Activated T-cell treated with anti-CD3 and anti-CD28 coated beads for 4 hours (primary cell): ENCODE data around the gene LEF1.

Experiments
- DNase-seq: peaks from one replicate; pipeline ENCODE4 v3.0.0-alpha.2; 2020

The LEF1 gene

DNA sequence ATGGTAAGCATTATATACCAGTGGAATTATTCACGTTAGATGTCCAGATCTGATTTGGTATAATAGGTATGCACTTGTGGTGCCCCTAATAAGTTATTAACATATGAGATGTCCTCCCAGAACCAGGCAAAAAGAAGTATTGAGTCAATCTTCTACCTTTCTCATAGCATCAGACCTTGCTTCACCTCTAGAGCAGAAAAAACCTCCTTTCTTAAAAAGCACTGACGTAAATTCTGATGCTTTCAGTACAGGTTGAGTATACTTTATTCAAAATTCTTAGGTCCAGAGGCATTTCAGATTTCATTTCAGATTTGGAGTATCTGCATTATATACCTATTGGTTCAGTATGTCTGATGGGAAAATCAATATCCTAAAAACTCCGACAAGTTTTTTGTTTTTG, 22.4 kb downstream of the LEF1 start:
- DNase-seq: no peak

DNA sequence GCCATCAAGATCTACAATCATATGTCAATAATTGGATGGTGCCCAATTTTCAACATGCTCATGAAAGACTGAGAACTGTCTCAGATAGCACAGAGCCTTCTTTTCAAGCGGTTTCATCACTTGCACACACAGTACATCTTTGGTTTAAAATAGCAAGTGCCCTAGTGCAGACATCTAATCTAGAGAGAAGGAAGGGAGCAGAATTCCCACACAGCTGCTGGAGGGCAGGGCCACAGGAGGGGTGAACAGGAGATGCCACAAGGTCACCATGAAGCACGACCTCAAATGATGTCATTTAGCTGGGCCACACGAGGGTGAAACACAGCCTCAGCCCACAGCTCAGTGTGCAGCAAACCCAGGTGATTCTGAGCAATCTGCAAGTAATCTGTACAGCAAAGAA, 24.3 kb downstream of the LEF1 start:
- DNase-seq: no peak

DNA sequence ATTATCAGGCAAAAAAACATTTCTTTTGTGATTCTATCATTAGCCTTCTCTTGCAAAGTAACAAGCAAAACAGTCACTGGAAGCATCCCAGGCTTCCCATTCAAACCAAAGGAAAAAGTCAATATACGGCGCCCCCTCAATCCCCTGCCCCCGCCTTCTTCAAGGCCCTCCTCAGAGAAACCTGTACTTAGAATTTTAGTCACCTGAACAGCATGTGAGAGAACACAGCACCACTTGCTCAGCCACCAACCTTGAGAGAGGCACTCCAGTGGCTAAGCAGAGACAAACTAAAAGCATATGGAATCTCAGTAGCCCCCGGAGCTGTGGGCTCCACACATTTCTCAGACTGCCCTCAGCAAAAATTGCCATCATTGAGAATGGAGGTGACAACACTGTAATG, 25.2 kb downstream of the LEF1 start:
- no peak for DNase-seq

DNA sequence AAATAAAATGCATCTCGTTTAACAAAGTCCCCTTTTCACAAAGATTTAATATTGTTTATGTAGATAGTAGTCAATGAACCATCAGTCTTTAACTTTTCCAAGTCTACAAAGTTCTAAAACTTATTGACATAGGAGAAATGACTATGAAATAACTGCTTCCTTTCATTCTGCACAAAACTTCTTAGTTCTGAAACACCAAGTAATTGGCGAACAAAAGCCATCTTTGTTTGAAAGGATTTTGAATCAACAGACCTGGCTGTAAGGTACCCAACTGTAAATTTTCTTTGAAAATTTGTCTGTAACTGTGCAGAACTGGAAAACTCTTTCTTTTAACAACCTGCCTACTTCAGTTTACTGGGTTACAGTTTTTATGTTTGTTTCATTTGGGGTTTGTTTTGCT, 25.9 kb downstream of the LEF1 start:
- DNase-seq: no peak

DNA sequence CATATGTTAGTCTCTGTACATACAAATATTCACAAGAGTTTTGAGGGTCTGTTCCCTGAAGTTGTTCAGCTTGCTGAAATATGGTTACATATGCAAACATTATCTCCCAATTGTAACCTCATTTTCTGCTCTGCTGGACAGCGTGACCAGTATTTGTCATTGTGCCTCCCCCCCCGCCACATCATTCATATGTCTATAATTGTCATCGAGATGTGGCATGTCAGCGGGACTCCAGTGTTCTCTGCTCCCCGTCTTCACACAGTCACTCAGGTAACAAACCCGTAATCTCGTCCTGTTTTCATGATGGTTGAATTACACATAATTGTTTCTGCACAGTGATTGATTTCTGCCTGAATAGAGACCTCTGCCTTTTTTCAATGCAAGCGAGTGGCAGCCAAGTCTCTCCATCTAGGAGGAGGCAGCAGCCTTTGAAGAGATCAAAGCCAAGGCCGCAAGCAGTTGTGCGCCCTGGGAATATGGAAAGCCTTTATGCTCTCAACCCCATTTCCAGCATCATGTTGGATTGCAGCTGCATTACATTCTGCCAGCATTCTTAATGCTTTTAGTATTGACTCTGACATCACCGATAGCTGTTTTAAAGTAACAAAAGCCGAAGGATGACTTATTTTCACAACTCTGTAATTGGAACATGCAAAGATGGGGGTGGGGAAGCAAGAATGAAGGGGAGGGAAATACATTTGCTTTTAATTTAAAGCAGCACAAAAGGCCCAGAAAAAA, 27.4 kb downstream of the LEF1 start:
- DNase-seq: no peak

DNA sequence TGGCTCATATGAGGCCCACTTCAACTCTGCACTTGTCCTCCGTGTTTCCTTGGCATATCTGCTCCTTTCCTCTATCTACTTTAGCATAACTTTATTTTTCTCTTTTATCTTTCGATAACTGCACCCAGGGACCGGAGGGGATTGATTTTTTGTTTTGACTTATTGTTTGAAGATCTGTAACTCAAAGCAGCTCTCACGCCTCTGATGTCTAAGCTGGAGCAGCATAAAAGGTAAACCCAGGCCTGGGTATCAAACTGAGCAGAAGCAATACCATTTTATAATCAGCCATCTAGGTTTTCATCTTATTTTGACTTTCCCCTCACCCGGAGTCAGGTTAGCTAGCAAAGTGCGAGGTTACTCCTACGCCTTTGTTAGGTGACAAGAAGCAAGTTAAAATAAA, 28.4 kb downstream of the LEF1 start:
- no peak for DNase-seq

DNA sequence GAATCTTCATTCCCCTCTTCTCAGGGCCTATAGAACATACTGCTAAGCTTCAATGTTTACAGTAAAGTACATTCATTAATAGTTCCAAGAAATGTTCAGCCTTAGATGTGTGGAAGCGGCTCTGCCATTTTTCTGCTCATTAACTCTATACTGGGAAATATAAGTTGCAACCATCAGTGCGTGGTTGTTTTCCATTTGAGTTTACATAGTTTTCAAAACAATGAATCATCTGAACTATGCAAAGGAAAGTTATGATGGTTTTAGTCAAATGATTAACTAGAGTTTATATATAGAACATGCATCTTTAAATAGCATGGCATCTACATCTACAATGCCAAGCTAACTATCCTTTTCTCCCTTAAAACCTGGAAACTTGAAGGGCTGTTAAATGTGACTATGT, 29.6 kb downstream of the LEF1 start:
- no peak for DNase-seq

DNA sequence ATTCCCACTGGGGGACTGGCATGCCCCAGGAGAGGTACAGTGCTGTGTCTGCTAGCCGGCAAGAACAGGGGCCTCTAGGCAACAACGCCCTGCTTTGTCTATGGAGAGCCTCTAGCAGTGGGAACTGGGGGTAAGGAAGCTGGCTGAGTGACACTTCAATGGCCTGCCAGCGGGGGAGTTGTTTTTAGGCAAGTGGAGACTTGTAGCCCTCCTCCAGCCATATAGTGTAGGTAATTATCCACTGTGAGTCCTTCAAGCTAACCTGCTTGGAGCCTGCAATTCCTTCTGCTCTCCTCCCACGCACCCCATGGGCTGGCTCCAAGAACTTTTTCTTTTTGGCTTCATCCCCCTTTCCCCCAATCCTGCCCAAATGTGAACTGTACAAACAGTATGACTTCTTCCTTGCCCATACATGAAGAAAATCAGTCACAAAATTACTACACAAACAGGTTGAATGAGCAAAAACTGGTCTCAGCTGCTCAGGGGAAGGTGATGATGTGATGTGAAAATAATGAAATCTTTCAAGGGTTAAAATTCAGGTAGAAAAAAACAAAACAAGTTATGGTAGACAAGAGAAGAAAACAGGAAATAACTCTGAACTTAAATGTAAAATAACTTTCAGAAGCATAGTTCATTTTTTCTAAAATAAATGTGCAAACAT, 33.1 kb downstream of the LEF1 start:
- DNase-seq: no peak

DNA sequence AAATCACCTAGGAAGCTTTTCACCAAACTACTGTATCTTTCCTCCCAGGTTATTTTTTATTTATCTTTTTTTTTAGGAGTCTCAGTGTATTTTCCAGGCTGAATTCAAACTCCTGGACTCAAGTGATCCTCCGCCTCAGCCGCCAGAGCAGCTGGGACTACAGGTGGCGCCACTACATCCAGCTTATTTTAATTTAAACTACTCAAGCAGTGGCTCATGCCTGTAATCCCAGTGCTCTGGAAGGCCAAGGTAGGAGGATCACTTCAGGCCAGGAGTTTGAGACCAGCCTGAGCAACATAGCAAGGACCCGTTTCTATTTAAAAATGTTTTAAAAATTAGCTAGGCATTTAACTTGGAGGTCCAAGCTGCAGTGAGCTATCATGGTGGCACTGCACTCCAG, 37.8 kb downstream of the LEF1 start:
- no peak for DNase-seq

DNA sequence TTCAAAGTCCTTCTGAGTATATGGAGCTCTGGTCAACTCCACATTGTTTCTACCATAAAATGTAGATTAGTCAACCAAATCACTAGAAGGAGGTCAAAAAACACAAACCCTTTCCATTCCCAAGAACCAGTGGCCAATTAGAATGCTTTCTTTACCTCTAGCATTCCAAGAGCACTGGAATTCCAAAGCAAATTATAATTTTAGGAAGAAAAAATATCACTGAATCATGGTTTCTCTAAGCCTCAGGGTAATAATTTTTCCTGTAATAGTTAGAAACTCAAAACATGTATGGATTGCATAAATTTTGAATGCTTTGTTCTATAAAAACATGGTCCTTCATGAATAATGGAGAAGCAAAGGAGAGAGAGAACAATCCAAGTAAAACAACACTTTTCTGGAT, 39.5 kb downstream of the LEF1 start:
- DNase-seq: no peak

DNA sequence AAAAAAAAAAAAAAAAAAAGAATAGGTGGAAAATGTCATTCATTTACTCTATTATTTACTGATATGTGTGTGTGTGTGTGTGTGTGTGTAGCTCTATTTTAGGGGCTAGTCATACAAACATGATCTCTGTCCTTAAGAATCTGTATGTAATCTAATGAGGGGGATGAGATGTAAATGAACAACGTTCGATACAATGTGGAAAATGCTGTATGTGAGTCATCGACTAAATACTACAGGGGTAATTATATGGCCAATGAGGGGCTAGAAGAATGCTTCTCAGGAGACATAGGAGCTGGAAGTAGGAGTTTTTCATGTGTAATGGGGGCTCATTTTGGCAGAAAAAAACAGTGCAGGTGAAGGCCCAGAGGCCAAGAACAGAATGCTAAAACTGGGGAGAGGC, 41.9 kb downstream of the LEF1 start:
- no peak for DNase-seq

DNA sequence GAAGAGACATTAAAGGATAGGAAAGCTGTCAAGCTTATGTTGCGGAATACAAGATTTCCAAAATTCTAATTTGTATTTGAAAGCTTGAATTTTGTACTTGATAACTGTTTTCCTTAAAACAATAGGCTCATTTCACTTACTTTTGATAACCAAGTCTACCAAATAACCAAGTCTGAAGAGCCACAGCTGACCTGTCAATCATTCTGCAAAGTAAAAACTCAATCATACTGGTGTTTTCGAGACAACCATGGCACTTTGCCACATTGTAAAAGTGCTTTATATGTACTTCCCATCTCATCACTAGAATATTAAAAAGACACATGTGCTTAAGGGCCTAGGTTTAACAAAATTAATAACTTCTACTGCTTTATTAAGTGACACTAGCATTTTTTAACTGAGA, 47.9 kb downstream of the LEF1 start:
- no peak for DNase-seq

DNA sequence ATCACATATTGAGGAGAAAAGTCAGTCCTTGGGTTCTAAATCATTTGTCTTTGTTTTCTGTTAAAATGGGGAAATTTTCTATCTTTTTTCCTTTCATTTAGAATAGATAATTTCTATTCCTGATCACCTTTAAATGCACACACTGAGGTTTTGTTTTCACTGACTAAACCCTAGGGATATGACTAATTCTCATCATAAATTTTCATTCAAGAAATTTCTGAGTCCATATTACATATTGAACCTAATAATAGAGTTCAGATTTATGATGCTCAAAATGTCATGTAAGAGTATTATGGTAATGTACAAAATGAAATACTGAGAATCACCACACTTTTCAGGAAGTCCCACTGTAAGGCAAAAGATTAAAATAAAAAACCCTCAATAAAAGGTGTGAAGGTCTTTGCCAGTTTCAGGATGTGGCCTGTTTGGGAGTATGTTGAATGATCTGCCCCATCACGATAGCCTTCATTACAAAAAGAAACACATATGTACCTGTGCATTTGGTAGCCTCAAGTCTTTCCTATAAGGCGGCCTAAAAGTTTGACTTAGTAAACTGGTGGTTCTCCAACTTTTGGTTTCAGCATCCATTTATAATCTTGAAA, 49.4 kb downstream of the LEF1 start:
- DNase-seq: no peak

DNA sequence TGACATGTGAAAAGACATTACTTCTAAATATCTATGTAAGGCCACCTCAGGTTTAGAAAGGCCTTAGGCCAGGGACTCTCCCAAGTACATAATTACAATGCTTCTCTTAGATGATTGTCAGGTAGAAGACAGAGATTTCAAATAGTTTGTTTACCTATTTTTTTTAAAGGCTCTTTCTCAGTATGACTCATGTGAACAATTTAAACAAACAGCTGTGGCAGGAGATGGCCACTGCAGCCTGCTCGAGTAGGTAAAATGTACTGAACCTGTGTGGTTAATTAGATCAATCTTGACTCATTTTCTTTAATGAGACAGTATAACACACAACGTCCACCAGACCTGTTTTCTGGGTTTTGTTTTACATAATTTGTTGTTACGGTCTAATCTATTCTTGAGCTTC, 50.2 kb downstream of the LEF1 start:
- DNase-seq: no peak

DNA sequence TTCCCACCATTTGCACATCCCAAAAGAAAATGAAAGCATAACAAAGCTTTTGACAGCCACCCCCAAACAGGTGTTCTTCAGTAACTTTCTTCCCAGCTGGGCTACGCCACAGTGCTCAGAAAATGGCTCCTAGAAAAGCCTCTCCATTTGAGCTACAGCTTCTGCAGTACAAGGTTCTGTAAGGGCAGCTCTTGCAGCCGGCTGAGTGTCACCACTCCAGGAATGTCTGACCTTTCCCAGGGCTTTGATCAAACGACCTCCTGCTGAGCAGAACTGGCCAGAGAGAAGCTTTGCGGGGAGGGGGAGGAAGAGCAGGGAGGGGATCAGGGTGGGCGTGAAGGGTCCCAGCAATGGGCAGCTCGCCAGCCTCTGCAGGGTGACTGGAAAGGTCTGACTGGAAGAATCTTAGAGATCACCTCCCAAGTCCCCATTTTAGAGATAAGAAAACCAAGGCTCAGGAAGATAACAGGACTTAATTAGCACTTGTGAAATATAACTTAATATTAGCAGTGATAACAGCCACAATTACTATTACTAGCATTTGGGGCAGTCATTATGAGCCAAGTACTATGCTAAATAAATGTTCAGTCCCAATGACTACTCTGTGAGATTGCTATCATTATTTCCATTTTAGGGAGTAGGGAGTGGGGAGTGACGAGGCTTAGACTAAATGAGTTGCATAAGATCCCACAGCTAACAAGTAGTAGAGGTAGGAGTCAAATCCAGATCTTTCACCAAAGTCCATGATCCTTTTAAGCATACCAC, 51.1 kb downstream of the LEF1 start:
- DNase-seq: no peak

DNA sequence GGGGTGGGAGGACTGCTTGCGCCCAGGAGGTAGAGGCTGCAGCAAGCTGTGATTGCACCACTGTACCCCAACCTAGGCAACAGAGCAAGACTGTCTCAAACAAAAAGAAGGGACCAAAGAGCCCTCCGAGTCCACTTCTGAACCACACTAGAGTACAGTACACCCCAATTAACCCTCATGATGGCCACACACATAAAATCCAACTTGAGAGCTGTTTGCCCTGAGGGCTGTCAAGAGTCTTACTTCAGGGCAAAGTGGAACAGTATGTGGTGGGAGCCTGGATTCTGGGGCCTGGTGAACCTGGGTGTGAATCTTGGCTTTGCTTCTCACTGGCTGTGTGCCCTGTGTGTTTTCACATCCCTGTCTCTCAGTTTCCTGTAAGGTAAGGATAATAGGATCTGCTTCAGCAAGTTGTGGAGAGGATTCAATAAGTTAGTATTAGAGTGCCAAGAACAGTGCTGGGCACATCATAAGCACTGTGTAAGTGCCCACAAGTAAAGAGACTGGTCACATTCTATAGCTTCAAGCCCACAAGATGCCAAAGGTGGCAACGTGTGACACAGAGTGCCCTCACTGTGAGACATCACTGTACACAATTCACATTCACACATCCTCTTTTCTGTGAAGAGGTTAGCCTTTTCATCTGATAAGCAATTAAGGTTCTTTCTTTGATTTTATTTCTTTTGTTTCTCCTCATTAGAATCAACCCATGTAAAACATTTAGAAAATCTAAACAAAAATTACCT, 52.1 kb downstream of the LEF1 start:
- DNase-seq: no peak

DNA sequence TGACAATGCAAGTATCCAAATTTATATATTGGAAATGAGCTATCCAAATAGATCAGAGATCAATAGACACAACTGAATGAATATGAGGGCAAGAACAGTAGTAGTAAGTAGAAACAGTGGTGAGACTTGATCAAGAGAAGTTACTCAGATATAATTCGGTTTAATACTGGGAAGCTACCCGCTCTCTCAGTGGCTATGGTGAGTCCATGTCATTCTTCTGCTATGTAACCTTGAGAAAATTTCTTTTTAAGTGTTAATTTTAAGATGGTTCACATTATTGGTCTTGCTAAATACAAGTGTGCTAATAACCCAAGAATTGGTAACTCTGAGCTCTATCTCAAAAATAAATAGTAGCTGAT, 53.6 kb downstream of the LEF1 start:
- no peak for DNase-seq

DNA sequence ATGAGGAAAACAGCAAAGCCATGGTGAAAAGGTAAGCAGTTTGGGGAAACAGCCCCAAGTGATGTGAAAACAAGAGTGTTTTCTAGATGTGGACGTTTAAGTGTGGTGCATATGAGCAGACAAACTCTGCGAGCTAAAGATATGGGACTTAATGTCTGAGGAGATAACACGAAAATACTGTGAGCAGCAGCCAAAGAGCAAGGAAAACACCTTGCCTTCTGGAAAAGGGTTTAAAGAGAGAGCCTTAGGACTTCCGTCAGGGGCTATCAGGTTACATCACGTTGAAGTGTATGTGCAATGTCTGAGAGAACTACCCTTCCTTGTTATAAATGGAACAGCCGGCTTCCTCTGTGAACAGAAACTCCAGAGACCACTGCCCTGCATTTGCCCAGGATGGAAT, 54.2 kb downstream of the LEF1 start:
- no peak for DNase-seq

DNA sequence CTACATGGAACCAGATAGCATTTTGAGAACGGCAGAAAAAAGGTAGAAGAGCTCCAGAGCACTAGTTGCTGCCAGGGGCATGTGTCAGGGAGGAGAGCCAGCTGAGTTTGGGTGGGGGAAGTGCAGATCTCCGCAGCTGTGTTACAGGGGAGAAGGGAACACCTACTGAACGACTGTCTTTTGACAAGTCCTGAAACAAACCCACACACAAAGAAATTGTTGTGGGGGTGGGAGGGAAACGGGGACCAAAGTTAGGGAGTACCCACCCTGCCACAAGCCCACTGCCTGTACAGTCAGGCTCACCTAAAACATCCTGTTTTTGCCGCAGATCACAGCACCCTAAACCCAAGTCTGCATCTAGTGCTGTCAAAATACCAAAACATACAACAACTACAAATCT, 55.5 kb downstream of the LEF1 start:
- DNase-seq: no peak

DNA sequence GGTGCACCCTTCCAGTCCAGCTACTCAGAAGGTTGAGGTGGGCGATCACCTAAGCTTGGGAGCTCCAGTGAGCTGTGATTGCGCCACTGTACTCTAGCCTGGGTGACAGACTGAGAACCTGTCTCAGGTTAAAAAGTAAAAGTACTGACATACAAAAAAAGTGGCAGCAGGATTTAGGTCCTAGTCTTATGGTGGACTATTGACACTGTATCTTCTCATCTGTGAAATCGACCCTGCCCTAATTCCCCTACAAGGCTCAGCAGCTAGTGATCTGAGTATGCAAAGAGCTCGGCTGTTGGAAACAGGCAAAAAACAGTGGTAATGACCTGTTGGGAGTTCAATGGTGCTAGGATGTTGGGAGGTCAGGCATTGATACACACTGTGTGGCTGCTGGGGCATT, 57.0 kb downstream of the LEF1 start:
- DNase-seq: no peak

DNA sequence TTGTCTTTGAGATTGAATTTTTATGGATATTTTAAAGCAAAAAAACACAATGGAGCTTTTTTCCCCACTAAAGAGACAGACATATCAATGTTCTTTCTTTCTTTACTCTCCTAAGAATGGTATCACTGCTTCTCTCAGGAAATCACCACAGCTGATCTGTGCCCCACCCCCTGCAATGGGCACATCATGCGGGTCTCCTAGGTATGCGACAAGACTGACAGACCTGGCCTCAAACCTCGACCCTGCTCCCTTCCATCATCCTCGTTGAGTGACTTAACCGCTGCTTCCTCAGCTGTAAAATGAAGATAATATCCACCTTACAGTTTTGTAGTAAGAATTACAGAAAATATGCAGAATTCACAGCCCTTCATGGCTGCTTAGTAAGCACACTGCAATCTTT, 58.3 kb downstream of the LEF1 start:
- no peak for DNase-seq

DNA sequence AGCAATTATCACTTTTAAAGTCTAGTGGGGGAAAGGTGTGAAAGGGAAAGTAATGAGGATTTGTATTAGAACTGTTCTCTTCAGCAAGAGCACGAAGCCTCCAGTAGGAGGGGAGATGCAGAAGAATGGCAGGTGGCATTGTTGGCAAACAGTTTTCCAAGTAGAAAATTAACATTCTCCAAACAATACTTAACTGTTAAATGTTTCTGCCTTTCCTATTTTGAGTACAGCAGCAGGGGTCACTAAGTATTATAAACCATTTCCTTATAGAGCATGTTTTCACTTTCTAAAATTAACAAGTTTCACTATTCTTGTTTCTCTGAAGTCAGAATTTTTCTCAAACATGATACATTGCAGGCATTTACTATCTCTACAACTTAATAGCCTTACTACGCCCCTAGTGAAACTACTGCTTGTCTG, 58.7 kb downstream of the LEF1 start:
- no peak for DNase-seq

DNA sequence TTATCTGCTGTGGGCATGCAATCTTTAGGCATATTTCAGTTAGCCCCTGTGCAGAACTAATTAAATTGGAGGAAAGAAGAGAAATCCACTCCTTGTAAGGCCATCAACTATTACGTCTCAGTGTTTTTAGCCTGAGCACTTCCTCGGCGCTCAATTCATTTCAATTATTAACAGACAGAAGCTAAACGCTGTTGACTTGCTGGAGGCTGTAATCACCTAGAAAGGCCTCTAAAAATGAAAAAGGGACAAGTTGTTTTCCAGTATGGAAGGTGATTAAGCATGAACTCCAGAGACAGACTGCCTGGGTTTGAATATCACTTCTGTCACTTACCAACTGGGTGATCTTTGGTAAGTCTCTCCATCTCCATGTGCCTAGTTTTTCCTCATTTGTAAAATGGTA, 59.6 kb downstream of the LEF1 start:
- no peak for DNase-seq
